ENCODE results near the gene FOXD2.

FOXD2 gene

DNA sequence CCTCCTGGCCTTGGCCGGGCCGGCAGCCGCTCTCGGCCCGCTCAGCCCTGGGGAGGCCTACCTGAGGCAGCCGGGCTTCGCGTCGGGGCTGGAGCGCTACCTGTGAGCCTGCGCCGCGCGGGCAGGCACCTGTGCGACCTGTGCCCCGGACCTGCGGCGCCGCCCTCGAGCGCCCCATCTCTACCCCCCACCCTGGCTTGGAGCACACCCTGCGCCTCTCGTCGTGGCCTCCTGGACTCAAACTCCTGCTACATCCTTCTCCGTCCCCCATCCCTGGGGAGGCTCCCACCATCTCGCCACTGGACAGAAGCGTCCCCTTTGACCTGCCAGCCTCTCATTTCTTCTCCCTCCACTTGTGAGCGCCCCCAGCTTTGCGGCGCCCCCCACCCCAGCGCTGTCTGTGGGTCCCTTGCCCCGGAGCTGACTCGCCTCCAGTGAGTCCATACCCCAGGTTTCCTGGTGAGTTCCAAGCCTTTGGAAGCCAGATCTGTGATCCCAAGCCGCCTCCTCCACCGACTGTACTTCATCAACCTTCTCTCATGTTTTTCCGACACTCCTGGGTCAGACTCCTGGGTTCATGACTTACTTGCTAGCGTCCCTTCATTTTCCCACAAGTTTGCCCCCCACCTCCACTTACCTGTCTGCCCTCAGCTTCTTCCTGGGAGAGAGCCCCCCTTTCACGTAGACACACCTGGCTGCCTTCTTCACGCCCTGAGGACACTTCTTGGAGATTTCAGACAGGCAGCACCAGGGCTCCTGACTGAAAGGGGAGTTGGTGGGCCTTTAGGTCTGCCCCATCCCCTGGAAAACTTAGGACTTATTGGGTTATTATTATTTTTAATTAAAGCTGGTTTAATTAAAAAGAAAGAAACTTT is 20.4 kb upstream of the FOXD2 start:
- no peak for DNase-seq

DNA sequence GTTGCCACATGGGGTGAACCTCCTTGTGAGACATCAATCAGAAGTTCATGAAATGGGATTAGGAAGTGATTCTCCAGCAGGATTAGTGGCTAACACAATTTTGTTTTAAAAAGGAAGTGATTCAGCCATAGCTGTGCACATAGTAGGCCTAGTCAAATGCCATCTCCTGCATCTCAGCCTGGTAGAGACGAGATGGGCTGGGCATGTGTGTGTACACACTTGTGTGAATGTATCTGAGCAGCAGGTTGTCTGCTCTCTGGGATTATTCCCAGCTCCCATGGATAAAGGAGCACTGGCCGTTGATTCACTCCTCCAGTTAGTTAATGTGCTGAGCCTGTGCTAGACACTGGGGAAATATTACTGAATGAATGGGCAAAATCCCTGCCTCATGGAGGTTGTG is 19.7 kb upstream of the FOXD2 start:
- no peak for DNase-seq

DNA sequence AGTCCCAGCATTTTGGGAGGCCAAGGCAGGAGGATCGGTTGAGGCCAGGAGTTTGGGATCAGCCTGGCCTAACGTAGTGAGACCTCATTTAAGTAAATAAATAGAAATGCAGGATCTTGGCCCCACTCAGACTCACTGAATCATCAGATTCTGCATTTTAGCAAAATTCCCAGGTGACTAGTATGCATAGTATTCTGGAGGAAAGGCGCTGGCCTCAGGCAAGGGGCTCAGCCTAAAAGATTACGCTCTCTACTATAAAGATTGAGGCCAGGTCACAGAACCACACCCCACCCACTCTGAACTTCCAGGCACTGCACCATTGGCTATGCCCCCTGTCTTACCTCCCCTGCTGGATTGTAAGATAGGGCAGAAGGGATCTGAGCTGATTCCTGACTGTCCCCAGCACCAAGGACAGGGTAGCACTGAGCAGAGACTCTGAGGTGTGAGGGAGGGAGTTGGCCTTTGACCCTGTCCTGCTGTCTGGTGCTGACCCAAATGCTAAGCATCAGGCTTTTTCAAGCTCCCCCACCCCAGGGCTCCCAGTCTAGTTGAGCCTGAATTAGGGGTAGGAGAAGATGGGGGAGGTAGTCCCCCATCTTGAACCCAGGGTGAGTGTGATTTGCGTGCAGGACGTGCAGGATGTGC is 19.0 kb upstream of the FOXD2 start:
- no peak for DNase-seq

DNA sequence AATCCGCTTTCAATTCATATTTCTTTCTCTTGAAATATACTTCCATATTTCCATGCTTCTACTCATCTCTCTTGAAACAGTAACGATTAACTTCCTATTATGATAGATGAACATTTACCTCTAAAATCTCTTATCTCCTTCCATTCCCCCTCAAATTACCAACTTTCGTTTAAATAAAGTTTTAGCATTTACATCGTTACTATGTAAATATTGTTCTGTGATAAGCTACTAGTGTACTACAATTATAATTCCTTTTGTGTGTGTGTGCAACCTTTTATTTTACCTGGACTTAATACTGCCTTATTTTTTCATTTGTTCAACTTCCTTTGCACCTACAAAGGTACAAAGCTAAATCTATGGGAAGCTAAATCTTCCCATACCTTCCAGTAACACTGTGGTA is 17.3 kb upstream of the FOXD2 start:
- DNase-seq, result no peak

DNA sequence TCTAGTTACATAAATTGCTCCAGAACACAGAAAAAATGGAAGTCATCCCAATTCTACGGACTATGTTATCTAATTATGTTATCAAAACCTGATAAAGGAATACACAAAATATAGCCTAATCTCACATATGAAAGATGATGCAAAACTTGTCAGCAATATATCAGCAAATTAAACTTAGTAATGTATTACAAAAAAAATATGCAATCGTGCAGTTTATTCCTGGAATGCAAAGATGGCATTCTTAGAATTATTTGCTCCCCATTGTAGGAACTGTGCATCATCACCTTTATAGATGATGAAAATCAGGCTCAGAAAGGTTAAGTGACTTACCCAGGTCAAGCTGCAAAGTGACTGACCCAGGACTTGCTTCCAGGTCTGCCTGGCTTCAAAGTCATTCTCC is 14.0 kb upstream of the FOXD2 start:
- no peak for DNase-seq

DNA sequence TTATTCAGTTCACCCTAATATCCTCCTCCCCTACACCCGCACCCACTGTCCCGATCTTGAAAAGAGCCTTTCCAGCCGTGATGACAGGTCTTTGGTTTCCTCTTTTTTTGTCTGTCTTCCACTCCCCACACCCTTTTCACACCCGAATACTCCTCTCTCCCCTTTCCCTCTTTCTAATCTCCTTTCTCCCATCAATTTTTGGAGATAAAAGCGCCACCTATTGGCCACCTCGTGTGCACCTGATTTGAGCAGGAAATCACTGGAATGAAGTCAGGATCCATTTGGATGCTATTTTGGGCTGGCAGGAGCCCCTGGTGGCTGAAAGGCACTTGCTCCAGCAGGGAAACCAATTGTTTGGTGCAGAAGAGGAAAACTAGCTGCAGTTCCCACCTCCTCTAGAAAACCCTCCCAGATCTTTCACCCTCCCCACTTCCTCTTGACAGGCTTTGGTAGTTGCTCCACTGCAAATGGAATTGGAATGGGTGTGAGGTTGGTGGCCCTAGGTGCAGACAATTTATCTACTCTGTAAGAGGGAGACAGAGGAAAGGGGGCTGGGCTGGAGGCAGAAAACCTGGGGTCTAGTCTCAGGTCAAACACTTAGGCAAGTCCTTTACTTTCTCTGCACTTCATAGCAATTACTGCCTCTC is 13.4 kb upstream of the FOXD2 start:
- DNase-seq, result no peak

DNA sequence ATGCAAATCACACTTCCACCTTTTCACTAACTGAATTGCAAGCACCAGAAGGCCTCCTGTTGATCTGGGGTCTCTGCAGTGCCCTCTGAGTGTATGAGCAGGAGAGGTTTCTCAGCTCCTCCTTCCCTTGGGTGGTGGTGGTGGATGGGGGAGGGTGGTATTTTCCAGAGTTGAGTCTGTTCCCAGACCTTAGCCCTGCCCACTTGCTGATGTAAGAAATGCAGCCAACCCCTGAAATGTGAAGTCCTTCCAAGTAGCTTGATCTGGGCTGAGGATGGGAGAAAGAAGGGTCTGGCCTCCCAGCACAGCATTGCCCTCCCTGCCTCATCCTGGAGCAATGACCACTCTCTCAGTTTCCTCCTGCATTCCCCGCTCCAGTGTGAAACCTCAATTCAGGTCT is 6.3 kb upstream of the FOXD2 start:
- DNase-seq, result no peak

DNA sequence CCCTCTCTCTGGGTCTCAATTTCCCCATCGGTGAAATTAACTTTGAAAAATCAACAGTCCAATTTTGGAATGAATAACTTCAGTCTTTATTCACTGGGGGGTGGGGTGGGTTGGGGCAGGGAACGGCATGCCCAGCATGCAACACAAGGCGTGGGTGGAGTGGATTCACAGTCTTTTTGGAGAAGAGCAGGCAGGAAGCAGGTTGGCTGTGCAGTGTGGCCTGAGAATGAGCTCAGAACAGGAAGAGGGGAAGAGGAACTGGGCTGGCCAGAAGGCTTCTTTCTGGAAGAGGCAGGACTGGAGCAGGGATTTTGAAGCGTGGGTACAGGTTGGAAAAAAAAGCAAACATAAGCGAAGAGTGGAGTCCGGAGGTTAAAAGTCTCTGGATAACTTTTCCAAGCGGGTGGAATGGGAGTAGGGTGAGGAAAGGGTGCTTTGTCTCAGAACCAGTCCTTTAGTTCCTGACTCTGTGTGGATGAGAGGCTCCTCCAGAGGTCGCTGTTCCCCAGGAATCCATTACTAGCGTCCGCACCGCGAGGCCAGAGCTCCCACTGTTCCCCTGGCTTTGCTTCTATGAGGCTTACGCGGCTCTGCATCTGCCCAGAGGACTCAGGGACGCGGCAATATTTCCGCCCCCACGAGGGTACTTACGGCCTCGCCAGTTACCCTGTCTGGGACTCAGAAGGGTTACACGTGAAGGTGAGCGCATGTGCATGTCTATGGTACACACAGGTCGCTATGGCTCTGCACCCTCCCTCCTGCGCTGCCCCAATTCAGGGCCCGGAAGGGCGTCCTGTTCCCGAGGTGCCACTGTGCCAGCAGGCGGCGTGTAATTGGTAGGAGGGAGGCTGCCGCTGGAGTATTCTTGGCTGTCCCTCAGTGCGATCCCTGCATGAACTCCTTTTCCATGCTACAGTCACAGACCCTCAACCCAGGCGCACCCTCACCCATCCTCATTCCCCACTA is 5.5 kb upstream of the FOXD2 start:
- DNase-seq, result peak; percentile 45 to 56

DNA sequence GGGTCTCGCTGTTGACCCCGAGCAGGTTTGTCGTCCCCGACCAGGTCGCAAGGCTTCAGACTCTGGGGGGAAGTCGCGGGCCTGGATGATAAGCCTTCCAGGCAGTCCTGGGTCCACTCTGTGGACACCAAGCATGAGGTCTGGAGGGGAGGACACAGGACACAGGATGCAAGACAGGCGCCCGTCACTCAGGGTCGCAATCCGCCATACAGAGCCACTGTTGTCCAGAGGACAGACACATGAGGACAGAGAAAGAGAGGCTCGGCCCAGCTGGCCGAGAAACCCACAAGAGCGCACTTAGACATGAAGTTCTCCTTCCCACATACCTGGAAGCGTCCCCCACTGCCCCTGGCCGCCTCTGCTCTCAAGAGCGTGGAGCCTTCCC is 4.8 kb upstream of the FOXD2 start:
- no peak for DNase-seq

DNA sequence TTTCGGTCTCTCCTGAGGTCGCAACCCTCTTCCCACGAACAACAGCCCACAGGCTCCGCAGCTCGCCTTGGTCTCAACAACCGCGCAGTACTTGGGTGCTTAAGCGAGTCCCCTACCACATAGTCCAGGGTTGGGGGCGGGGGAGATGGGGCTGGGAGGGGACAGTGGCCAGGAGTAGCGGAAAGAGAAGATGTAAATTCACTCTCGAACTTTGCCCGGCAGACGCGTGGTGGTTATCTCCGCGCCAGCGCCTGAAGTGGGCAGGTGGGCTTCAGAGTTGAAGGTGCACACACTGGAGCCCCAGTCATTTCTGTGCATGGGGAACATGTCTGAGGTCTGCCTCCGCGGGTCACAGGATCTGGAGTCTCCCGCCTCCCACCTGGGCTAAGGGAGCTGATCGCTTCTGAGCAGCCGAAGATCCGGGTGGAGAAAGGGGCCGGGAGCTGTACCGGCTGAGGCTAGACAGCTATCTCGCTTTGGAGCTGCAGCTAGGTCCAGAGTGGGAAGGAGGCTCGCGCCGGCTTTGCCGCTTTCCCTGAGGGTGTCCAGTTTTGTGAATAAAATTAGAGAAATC is 4.3 kb upstream of the FOXD2 start:
- no peak for DNase-seq

DNA sequence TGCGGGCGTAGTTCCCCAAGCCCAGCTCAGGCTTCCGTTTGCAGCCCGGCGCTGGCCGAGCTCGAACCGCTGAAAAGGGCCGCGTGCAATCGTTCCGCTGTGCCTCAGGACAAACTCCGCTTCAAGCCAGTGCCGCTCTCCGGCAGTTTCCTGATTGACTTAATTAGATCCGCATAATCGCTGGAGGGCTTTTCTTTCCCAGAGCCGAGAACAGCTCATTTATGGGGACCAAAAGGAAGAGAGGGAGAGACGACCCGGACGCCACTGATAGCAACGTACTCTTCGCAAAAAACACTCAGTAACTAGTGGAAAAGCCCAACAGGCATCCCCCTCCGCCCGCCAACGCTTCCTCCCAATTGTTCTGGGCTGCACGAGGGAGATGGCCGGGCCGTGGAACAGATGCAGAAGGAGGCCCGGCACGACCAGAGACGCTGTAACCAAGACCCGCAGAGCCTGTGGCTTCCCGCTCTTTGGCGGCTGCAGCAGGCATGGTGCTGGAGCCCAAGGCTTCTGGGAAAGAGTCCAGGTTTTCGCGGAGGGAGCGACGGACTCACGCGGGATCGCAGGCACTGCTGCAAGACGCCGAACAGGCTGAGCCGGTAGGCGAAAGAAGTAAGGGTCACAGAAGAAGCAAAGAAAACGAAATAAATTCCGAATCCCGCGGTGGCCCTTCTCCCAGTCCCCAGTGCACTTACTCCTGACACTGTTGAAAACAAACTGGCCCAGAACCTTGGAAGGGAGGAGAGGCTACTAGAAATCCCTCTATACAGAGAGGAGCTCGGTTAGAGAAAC is 3.6 kb upstream of the FOXD2 start:
- no peak for DNase-seq

DNA sequence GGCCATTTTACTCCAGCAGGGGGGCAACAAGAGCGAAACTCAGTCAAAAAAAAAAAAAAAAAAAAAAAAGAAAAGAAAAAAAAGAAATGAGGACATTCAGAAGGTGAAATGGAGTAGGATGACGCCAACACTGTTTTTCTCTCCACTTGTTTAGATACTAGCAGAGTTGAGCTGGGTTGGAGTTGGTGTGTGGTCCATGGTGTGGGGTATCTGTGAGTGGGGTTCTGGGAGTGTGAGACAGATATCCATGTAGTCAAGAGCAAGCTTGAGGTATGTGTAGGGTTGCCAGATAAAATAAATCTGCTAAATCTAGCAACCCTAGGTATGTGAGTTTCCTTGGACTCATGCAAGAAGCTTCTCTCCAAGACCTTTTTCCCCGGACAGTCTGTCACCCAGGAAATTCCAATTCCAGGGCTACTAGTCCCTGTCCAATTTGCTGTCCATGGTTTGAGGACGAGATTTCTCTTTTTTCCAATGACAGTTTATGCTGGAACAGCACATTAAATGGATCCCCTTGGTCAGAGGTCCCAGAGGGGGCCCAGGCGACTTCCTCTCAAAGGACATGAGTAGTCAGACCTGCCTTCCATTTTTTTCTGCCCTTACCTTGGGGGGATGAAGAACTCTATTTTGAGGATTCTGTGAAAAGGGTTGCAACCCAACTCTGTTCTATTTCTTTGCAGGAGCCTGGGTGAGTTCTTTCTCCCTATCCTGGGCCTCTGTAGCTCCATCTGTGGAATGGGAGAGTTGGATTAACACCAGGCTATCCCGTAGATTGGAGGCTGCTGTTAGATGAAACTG is 2.1 kb upstream of the FOXD2 start:
- DNase-seq, result no peak

DNA sequence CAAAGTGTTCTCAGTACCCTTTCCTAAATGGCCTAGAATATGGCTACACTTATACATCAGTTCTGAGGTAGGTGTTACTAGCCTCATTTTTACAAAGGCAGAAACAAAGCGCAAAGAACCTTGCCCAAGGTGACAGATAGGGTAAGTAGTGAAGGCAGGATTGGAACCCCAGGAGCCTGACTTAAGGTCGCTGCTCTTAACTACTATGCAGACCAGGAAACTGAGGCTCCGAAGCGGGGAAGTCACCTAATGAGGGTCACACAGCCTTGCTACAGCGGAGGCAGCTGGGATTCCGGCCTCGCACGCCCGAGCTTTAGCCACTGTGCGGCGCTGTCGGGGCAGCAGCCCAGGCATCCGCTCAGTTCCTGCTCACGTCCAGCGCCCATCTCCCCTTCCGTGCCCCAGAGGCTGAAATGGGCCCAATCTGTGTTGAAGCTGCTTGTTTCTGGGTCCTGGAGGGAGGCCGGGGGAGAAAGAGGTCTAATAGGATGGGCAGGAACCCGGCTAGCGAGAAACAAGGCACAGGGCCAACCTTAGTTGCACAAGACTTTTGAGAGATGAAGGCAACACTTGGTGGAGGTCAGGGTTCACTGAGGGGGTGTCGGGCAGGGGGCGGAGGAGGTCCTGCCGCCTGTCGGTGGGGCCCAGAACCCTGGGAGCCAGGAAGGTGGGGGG is 1.4 kb upstream of the FOXD2 start:
- peak; percentile 61 to 75 for DNase-seq

DNA sequence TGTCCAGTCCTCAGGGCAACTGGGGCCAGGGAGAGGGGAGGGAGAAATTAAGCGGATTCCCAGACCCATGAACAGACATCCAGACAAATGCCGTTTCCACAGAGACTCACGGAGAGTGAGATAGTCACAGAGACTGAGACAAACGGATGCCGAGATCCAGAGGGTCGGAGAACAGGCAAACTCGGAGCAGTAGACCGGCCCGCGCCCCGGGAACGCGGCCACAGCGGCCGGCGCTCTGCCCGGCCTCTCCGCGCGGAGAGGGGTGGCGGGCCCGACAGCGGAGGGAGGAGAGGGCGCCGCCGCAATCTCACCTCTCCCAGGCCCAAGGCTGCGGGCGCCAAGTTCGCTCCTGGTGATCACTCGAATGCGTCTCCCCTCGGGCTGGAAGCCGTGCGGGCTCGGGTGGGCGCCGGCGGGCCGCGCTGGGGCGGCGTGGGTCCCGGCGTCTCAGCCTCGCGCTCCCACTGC is 831 bp upstream of the FOXD2 start:
- DNase-seq, result peak in 1 of 2 experiments; percentile 33

DNA sequence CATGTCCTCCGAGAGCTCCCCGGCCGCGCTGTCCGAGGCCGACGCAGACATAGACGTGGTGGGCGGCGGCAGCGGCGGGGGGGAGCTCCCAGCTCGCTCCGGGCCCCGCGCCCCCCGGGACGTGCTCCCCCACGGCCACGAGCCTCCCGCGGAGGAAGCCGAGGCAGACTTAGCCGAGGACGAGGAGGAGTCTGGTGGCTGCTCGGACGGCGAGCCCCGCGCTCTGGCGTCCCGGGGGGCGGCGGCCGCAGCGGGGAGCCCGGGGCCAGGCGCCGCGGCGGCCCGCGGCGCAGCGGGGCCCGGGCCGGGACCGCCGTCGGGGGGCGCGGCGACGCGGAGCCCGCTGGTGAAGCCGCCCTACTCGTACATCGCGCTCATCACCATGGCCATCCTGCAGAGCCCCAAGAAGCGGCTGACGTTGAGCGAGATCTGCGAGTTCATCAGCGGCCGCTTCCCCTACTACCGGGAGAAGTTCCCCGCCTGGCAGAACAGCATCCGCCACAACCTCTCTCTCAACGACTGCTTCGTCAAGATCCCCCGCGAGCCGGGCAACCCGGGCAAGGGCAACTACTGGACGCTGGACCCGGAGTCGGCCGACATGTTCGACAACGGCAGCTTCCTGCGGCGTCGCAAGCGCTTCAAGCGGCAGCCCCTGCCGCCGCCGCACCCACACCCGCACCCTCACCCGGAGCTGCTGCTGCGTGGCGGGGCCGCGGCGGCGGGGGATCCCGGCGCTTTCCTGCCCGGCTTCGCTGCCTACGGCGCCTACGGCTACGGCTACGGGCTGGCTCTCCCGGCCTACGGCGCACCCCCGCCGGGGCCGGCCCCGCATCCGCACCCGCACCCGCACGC is 547 bp downstream of the FOXD2 start:
- peak in 1 of 2 experiments; percentile 18 for DNase-seq

DNA sequence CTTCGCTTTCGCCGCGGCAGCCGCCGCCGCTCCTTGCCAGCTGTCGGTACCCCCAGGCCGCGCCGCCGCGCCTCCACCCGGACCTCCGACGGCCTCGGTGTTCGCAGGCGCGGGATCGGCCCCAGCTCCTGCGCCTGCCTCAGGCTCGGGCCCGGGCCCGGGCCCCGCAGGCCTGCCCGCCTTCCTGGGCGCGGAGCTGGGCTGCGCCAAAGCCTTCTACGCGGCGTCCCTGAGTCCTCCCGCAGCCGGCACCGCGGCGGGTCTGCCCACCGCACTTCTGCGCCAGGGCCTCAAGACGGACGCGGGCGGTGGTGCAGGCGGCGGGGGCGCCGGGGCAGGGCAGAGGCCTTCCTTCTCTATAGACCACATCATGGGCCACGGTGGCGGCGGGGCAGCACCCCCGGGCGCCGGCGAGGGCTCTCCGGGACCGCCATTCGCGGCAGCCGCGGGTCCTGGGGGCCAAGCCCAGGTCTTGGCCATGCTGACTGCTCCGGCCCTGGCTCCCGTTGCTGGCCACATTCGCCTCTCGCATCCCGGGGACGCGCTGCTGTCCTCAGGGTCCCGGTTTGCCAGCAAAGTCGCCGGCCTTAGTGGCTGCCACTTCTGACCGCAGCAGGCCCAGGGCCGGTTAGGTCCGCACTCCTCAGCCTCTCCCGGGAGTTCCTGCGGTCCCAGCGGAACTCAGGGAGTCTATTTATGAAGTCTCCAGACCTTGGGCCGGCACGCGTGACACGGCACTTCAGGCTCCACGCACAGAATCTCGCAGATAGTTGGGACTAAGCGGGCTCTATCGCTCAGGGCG is 1.4 kb downstream of the FOXD2 start:
- DNase-seq, result no peak

DNA sequence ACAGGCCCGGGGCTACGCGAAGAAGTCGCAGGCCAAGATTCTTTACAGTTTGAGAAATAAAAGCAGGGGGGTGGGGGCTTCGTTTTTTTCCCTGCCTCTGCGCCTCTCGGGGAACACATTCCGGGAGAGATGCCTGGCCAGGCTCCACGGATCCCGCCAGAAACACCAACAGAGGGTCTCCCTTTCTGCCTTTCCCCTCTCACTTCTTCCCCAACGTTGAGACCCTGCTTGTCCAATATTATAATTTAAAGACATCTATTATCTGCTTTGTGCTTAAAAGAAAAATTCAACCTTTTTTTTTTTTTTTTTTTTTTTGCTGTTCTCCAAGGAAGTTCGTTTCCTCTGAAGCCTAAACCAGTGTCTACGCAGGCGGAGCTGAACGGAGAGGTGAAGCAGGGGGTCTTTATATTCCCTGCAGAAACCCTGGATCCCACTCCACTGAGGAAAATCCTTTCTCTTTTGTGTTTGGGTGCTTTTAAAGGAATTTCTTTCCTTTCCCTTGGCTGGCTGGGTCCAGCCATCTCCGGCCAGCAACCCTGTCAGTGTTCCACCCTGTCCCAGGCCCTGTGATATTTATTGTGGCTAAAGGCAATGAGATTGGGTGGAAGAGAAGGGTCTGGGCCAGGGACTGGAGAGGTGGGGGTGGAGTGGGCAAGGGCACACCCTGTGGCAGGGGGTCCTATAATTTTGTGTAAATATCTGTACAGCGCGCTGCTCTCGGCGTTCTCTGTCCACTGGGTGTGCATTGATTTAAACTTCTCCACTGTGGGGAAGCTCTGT is 2.2 kb downstream of the FOXD2 start:
- no peak for DNase-seq
